HG02973 (cell line): ENCODE results near the gene ELN.

Experiments
- ATAC-seq: cut with Tn5 transposase; IDR thresholded peaks from one replicate; pipeline ENCODE4 v1.9.1; 2021; ENCODE audit warnings: moderate library complexity; ENCODE audit not compliant: unreplicated experiment

The ELN gene

DNA sequence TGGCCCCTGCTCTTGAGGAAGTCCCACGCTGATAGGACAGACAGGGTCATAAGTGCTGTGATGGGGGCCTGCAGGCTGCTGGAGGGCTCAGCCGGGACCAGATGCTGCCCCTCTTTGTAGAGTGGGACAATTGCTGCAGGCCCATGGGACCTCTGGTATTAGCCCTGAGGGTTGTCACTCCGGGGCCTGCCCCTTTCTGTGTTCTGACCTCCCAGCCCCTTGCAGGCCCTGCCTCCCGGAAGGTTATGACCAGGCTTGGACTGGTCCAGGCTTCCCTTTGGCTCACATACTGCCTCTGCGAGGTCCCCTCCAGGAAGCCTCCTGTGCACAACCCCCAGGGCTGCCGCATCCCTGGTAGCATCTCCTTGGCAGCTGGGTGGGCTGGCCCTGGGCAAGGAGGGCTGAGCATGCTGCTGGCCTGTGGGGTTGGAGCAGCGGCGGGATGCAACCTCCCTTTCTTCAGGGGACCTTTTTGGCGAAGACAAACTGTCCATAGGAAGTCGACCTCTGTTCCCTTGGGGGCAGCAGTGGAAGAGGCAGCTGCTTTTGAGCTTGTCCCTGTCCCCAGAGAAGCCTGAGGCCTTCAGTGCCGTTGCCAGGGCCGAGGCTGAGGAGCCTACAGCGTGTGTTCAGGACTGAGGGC lies 64.5 kb downstream of the ELN start:
- ATAC-seq = no peak

DNA sequence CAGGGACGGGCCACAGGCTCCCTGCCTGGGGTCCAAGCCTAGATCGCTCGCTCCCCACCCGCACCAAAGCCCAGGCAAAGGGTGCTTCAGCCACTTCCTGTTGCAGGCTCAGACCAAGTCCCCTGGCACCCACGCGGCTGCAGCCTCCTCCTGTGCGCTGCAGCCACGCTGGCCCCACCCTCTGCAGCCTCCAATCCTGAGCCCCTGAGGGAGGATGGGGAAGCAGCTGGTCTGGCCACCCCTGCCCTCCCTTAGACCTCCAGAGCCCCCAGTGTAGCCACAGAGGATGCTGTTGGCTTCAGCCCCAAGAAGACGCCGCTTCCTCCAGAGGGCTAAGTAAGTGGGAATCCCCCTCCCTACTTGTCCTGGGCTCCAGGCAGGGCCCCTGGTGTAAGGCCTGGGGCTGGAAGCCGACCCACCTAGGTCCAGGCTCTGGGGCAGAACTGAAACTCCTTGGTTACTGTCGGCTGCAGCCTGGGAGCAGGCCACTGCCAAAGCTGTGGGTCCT lies 65.0 kb downstream of the ELN start:
- ATAC-seq = peak; percentile 44

DNA sequence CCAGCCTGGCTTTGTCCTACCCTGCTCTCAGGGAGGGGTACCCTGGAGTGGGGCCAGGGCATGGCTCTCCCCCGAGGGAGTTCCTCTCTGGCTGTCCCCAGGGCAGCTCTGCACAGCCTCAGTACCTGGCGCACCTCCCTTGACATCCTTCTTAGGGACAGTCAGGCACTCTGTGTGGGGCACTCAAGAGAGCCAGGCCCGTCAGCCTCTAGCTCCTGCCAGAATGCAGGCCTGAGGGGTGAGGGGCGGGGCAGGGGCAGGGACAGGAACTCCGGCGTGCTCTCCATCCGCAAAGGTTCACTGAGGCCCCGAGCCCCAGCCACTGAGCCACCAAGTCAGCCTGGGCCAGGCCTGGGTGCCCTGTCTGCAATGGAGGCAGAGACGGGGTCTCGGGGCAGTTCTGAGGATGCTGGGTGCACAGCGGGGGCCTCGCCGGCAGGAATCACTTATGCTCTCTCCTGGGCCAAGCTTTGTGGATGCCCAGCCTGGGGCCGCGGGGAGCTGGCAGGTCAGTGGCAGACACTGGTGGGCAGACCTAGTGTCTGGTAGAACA lies 65.8 kb downstream of the ELN start:
- ATAC-seq = peak; percentile 4

DNA sequence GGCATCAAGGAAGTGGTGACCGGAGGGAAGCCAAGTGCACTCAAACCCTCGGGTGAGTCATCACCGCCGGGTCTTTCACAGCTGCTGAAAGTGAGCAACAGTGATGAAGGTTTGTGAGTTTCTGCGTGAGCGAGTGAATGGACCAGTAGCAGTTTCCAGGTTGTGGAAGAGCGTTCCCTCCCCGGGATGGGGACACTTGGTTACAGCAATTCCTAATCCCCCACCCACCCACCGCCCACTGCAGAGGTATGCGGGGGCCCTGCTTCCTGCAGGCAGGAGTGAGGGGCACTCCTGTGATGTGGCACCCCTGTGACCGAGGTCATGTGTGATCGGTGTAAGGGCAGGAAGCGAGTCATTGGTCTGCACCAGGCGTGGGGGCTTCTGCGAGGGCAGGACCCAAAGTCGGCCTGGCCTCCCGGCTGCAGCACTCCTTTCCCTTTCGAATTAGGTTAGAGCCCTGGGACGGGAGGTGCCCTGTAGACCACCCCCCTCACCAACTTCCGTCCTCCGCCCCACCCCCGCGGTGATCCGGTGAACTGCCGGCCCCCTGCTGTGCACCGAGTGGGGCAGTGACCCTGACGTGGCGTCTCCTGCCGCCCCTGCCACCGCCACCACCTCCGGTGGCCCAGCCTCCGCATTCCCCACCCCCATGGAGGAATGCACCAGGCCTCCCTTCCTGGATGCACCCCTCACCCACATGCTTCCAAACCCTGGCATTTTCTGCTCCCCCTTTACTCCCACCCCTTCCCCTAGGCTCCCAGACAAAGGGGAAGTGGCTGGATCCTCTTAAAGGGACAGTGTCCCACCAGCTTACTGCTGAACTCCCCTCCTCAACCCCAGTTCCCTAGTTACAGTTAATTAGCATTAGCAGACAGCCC lies 66.5 kb downstream of the ELN start:
- peak; percentile 36 for ATAC-seq

DNA sequence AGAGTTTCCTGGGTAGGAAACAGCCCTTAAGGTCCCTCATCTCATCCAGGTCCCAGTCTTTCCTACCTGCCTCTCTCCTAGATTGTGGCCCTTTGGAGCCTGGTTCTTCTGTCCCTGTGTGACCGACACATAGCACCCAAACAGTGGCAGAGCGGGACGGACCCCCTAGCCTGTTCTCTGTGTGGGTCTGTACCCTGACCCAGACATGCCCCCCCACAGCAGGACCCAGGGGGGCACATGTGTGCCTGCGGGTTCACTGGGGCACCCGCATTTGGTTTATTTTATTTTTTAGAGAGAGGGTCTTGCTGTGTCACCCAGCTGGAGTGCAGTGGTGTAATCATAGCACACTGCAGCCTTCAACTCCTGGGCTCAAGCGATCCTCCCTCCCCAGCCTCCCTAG lies 67.2 kb downstream of the ELN start:
- no peak for ATAC-seq

DNA sequence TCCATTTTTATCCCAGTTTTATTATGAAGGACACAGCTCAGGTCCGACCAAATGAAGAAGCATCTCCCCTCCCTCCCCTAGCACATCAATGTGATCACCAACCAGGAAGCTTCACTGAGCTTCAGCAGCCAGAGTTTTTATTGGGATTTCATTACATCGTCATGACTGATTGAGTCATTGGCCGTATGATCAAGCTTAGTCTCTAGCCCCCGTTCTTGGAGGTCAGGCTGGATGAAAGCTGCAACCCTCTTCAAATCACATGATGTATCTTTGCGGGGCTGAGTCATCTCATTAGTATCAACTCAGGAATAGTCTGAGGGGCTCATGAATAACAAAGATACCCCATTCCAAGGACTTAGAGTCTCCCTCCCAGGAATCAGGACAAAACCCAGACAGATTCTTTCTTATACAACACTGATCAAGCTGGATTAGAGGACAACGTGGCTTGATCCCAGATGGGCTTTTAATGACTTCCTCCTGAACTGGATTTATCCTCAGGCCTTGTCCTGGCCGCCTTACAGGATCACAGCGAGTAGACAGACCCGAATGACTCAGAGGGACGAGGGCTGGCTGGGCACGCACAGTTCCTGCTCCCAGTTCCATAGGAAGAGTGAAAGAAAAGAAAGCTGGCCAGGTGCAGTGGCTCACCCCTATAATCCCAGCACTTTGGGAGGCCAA lies 70.1 kb downstream of the ELN start:
- no peak for ATAC-seq

DNA sequence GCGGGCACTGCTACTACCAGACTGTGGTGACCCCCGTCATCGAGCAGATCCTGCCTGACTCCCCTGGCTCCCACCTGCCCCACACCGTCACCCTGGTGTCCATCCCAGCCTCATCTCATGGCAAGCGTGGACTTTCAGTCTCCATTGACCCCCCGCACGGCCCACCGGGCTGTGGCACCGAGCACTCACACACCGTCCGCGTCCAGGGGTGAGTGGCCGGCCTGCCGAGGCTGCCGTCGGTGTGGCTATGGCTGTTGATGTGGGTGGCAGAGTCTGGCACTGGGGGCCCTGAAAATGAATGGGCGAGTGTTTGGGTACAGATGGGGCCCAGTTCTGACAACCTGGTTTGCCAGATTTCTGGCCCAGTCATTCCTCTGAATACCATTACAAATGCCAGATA lies 71.1 kb downstream of the ELN start:
- ATAC-seq = no peak

DNA sequence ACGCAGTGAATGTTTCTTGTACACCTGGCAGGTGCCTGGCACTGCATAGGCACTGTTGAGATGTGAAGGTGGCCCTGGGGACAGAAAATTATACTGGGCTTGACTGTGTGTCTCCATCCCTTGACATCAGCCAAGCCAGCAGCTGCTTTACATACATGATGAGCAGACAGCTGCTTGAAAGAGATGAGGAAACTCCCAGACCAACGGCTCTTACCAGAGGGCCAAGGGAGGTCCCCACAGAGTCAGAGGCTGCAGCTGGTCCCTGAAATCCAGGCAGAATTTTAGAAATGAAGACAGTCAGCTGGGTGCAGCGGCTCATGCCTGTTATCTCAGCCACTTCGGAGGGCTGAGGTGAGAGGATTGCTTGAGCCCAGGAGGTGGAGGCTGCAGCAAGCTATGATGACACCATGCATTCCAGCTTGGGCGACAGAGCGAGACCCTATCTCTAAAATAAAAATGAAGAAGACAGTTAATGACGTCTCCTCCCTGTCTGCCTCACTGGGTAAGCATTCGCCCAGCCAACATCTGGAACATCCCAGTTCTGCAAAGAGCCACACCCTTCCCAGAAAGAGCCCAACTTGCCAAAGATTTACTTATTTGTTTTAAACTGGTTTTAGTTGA lies 73.2 kb downstream of the ELN start:
- ATAC-seq = peak; percentile 84

DNA sequence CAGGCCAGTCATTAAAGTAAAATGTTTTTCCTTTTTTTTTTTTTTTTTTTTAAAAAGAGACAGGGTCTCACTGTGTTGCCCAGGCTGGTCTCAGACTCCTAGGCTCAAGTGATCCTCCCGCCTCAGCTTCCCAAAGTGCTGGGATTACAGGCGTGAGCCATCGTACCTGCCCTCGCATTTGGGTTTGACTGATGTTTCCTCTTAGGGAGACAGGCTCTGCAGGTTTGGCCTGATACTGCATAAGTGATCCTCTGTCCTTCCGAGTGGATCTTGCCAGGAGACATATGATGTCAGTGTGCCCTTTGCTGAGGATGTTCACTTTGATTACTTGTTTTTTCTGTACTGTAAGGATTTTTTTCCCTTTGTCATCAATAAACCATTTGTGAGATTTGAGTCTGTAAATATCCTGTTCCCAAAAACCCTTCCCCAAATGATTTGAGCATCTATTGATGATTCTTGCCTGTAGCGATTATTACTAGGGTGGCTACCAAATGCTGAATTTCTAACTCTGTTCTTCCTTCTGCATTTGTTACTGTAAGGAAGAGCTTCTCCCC lies 75.3 kb downstream of the ELN start:
- no peak for ATAC-seq

DNA sequence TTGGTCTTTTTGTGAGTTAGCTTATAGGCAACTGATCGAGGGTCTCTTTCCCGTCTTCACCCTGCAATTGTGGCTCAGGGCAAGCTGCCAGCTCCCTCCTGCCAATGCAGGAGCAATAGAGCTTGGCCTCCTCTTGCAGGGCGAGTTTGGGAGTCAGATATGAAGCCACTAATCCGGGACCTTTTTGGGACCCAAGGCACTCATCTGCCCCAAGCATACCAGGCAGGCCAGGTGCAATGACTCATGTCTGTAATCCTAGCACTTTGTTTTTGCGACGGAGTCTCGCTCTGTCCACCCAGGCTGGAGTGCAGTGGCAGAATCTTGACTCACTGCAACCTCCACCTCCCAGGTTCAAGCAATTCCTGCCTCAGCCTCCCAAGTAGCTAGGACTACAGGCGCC lies 76.7 kb downstream of the ELN start:
- no peak for ATAC-seq

DNA sequence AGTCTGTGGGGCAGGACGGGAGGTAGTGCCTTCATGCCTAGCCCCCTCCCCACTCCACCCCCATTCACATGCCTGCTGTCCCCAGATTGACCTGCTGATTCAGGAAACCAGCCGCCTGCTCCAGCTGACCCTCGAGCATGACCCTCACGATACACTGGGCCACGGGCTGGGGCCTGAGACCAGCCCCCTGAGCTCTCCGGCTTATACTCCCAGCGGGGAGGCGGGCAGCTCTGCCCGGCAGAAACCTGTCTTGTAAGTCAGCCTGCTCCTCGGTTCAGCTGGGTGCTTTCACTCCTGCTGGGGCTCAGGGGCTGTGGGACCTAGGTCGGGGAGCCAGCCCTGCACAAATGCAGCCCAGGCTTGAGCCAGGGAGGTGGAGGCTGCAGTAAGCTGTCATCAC lies 78.0 kb downstream of the ELN start:
- ATAC-seq = no peak

DNA sequence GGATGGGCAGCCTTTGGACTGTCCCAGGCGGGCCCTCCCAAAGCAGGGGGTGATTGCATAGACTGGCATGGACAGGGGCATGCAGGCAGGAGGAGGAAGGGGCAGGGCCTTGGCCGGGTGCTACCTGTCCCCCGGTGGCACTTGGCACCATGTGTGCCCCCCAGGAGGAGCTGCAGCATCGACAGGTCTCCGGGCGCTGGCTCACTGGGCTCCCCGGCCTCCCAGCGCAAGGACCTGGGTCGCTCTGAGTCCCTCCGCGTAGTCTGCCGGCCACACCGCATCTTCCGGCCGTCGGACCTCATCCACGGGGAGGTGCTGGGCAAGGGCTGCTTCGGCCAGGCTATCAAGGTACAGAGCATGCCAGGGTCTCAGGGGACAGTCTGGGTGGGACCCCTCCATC lies 78.9 kb downstream of the ELN start:
- ATAC-seq = no peak

DNA sequence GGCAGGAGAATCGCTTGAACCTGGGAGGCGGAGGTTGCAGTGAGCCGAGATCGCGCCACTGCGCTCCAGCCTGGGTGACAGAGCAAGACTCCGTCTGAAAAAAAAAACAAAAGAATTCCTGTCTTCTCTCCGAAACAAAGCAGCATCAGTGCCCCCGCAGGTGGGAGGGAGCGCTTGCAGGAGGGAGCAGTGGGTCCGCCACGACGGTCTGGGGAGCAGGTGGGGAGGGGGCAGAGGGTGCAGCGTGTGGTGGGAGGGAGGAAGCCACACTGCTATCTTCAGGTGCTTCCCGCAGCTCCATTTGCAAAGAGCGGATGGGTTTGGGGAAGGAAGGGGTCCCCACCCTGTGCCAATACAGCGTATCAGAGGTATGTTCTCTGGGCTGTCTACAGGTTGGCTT lies 87.4 kb downstream of the ELN start:
- no peak for ATAC-seq

DNA sequence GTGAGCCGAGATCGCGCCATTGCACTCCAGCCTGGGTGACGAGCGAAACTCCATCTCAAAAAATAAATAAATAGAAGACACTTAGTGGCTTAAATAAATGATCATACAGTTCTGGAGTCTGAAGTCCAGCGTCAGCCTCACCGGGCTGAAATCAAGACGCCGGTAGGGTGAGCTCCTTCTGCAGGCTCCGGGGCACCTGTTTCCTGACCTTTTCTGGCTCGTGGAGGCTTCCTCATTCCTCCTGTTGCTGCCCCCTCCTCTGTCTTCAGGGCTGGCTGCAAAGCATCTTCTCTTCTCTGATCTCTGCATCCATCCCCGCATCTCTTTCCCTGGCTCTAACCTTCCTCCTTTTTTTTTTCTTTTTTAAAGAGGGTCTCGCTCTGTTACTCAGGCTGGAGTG lies 88.4 kb downstream of the ELN start:
- ATAC-seq = no peak
